MCF 10A (cell line): ENCODE results near the gene YTHDF2. TPM values are rescaled to one million over a fixed set of nuclear protein-coding genes. Genes with fewer than 3 reads are reported as not detected.
"Not testable (repeated sequence)": the region's sequence is repeated elsewhere in the genome, so short reads cannot be mapped to it uniquely, and the experiment has no call there.

Experiments
- BruUV-seq: library from RNA; stranded (reverse); fragments of 400-500 nt; replicated peaks from 2 replicates; lab custom pipeline; 2021; lab: Mats Ljungman, UMichigan
- CTCF ChIA-PET: fragments of 300-600 bp; sonication (Branson Sonifier 250); formaldehyde crosslinking; extraction: SDS; loops from one replicate; lab custom pipeline; 2021; ENCODE audit warnings: antibody characterized with exemption, inconsistent platforms; lab: Yijun Ruan, JAX
- POLR2A ChIA-PET: fragments of 300-600, 350-650 bp; sonication (Branson Sonifier 250); formaldehyde crosslinking; extraction: SDS; loops from one replicate; lab custom pipeline; 2020; ENCODE audit warnings: antibody characterized with exemption, inconsistent platforms; lab: Yijun Ruan, JAX
- DNase-seq: peaks from one replicate; pipeline ENCODE4 v3.0.0-alpha.2; 2018; ENCODE audit not compliant: unreplicated experiment
- H3K27ac Mint-ChIP-seq: one replicate; pipeline ENCODE4 v1.8.0; 2022; ENCODE audit warnings: mild to moderate bottlenecking, low read depth, mixed read lengths; ENCODE audit not compliant: unreplicated experiment
- H3K27me3 Mint-ChIP-seq: one replicate; pipeline ENCODE4 v1.8.0; 2022; ENCODE audit warnings: mixed read lengths; ENCODE audit not compliant: insufficient read depth, unreplicated experiment
- H3K36me3 Mint-ChIP-seq: one replicate; pipeline ENCODE4 v1.8.0; 2022; ENCODE audit warnings: mild to moderate bottlenecking, moderate library complexity, mixed read lengths; ENCODE audit not compliant: insufficient read depth, unreplicated experiment
- H3K4me1 Mint-ChIP-seq: one replicate; pipeline ENCODE4 v1.8.0; 2022; ENCODE audit warnings: mixed read lengths; ENCODE audit not compliant: insufficient read depth, unreplicated experiment
- H3K4me3 Mint-ChIP-seq: one replicate; pipeline ENCODE4 v1.8.0; 2022; ENCODE audit warnings: mild to moderate bottlenecking, moderate library complexity, mixed read lengths; ENCODE audit not compliant: unreplicated experiment
- H3K9me3 Mint-ChIP-seq: one replicate; pipeline ENCODE4 v1.8.0; 2022; ENCODE audit warnings: mixed read lengths; ENCODE audit not compliant: unreplicated experiment
- intact Hi-C: fragments of 100-400 bp; cut with micrococcal nuclease; formaldehyde crosslinking; loops from 2 replicates; pipeline ENCODE4 v1.14.1; 2022
- total RNA-seq: library from RNA; stranded (reverse); gene quantifications from 2 replicates; pipeline ENCODE4 v1.2.3, GENCODE V29; 2022
- TF ChIP-seq, protein P1 (sequence below): fragments of 200-600 bp; IDR thresholded peaks from one replicate; pipeline ENCODE4 v1.8.0; 2022; ENCODE audit warnings: antibody characterized with exemption, mild to moderate bottlenecking; ENCODE audit not compliant: unreplicated experiment

The YTHDF2 gene
- total RNA-seq, 1 experiment from 2014 or later, result 102 TPM

DNA sequence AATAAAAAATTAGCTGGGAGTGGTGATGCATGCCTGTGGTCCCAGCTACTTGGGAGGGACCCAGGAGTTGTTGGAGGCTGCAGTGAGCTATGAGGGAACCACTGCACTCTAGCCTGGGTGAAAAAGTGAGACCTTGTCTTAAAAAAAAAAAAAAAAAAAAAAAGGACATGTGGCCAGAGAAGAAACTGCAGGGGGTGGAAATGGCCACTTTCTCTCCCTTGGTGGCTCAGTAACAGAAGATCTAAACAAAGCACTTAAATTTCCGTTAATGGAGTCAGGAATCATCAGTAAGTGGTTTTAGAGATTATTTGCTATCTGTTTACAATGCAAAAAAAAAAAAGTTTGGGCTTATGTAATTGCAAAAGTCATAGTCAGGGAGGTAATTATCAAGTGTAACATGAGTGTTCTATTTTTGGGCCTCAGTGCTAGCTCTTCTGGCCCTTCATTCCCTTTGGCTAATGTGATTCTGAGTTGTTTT lies 55.9 kb downstream of the YTHDF2 start:
- intact Hi-C loops, result no loop called here
- BruUV-seq, result no TSS peak
- TF ChIP-seq, protein P1, sequence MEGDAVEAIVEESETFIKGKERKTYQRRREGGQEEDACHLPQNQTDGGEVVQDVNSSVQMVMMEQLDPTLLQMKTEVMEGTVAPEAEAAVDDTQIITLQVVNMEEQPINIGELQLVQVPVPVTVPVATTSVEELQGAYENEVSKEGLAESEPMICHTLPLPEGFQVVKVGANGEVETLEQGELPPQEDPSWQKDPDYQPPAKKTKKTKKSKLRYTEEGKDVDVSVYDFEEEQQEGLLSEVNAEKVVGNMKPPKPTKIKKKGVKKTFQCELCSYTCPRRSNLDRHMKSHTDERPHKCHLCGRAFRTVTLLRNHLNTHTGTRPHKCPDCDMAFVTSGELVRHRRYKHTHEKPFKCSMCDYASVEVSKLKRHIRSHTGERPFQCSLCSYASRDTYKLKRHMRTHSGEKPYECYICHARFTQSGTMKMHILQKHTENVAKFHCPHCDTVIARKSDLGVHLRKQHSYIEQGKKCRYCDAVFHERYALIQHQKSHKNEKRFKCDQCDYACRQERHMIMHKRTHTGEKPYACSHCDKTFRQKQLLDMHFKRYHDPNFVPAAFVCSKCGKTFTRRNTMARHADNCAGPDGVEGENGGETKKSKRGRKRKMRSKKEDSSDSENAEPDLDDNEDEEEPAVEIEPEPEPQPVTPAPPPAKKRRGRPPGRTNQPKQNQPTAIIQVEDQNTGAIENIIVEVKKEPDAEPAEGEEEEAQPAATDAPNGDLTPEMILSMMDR, result no peak
- Mint-ChIP-seq H3K4me3 (no peak overlapping the region), H3K36me3 (no peaks in the 10 kb centered on the region), H3K4me1 (peaks cover 6% of the 10 kb centered on the region), H3K27ac (no peak overlapping the region), H3K27me3 (peaks cover 11% of the 10 kb centered on the region), H3K9me3 (no peaks in the 10 kb centered on the region)
- no peak for DNase-seq
- POLR2A ChIA-PET, result interaction anchor here (0.7 kb wide), 1 partner anchor 19 kb away, joined by 3 read pairs; no protein-coding TSS in a partner anchor
- CTCF ChIA-PET, result interaction anchor here (0.6 to 5.5 kb wide), 7 partner anchors 8 to 410 kb away, joined by 3 to 27 read pairs (median 4); no protein-coding TSS in a partner anchor

DNA sequence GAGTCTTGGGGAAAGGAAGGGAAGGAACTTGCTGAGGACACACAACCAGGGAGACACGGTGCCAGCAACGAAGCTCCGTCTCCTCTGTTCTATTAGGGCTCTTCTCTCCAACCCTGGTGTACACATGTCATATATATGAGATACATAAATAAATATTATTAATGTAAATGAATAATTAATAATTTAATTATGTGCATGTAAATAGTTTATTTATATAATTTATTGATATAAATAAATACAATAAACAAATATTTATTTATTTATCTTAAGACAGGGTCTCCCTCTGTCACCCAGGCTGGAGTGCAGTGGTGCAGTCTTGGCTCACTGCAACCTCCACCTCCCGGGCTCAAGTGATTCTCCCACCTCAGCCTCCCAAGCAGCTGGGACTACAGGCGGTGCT lies 57.8 kb downstream of the YTHDF2 start:
- H3K4me3 Mint-ChIP-seq, H3K9me3 Mint-ChIP-seq, intact Hi-C loops, BruUV-seq, H3K36me3 Mint-ChIP-seq, H3K4me1 Mint-ChIP-seq, POLR2A ChIA-PET, H3K27ac Mint-ChIP-seq, DNase-seq: not testable (repeated sequence)
- H3K27me3 Mint-ChIP-seq, result peaks cover 11% of the 10 kb centered on the region
- CTCF ChIA-PET, result interaction anchor here (1.0 to 5.5 kb wide), 2 partner anchors 10 to 83 kb away, joined by 4 to 27 read pairs; no protein-coding TSS in a partner anchor

DNA sequence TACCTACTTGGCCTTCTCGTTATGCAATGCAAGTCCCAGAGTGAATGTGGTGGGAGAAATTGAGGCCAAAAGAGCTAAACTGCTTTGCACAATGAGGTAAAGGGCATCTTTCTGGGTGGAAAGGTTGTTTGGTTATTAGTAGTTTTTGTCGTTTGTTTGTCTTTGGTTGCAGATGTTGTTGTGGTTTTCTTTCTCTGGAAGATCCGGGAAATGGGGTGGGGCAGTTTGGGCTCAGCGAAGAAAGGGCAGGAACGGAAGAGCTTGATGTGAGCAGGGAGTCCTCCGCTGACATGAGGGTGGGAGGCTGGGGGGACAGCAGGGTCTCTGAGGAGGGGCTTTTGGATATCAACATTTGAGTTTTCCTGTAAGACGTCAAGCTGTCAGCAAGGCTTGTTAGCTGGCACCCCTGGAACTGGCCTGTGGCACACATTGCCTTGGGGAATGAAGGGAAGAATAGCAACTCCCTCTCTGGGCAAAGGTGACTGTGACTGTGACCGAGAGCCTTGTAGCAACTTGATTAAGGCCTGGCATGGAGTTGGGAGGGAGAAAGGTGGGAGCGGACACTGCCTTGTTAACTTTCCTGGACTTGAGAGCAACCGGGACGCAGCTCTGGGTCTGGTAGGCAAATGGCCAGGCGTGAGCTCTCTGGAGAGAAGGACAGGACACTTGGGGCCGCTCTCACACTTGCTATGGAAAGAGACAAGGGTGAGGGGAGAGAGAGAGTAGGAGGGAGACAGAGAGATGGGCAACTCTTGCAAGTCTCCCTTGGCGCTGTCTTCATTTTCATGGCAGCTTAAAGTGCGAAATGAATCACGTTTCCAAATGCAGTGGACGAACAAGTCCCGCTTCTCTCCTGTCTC lies 59.8 kb downstream of the YTHDF2 start:
- intact Hi-C loops, result no loop called here
- POLR2A ChIA-PET, result interaction anchor here (0.7 kb wide), 1 partner anchor 153 kb away, joined by 4 read pairs; no protein-coding TSS in a partner anchor
- Mint-ChIP-seq H3K27ac (no peak overlapping the region), H3K4me3 (no peak overlapping the region), H3K4me1 (peaks cover 6% of the 10 kb centered on the region), H3K9me3 (no peaks in the 10 kb centered on the region), H3K36me3 (no peaks in the 10 kb centered on the region), H3K27me3 (peaks cover 11% of the 10 kb centered on the region)
- BruUV-seq, result no TSS peak
- DNase-seq, result no peak
- CTCF ChIA-PET, result interaction anchor here (0.8 to 5.5 kb wide), 4 partner anchors 9 to 81 kb away, joined by 3 to 27 read pairs (median 4); no protein-coding TSS in a partner anchor
- TF ChIP-seq, protein P1, result no peak

DNA sequence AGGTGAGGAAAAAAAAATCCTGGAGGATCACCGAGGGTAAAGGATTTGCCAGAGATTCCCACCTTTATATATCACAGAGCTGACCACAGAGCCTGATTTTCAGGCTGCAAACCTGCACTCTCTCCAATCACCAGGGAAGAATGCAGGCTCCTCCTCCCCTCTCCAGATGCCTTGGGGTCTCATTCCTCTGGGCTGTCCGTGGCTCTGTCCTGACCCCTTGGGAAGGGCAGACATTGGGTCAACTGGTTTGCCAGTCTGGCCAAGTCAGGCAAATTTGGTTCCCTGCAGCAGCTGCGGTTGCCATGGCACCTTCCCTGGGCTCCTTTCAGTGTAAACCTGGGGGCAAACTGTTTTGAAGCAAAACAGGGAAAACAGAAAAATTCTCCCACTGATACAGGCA lies 63.6 kb downstream of the YTHDF2 start:
- no TSS peak for BruUV-seq
- peaks cover 18% of the 10 kb centered on the region for H3K27me3 Mint-ChIP-seq
- no peaks in the 10 kb centered on the region for H3K36me3 Mint-ChIP-seq
- TF ChIP-seq, protein P1, result no peak
- no peaks in the 10 kb centered on the region for H3K9me3 Mint-ChIP-seq
- H3K4me3 Mint-ChIP-seq, result no peak overlapping the region
- H3K27ac Mint-ChIP-seq, result no peak overlapping the region
- intact Hi-C loops, result no loop called here
- peaks cover 6% of the 10 kb centered on the region for H3K4me1 Mint-ChIP-seq
- ChIA-PET POLR2A (no interaction called here), CTCF (interaction anchor here (0.9 kb wide), 1 partner anchor 22 kb away, joined by 6 read pairs; no protein-coding TSS in a partner anchor)
- no peak for DNase-seq
